A673 (cell line): Measurements from ENCODE around the gene TBXAS1. TPM values are rescaled to one million over a fixed set of nuclear protein-coding genes. Genes with fewer than 3 reads are reported as not detected.

Source experiments
- BruUV-seq: library from RNA; stranded (reverse); fragments of 400-500 nt; replicated peaks from 2 replicates; lab custom pipeline; 2021; lab: Mats Ljungman, UMichigan
- CTCF ChIA-PET: fragments of 300-600 bp; sonication (Branson Sonifier 250); formaldehyde crosslinking; loops from one replicate; lab custom pipeline; 2022; ENCODE audit warnings: antibody characterized with exemption; lab: Charles Lee
- POLR2A ChIA-PET: fragments of 300-600 bp; sonication (Branson Sonifier 250); formaldehyde crosslinking; loops from one replicate; lab custom pipeline; 2022; ENCODE audit warnings: antibody characterized with exemption; ENCODE audit not compliant: low non-redundant PET; lab: Charles Lee
- DNase-seq: peaks from one replicate; pipeline ENCODE4 v3.0.0-alpha.2; 2015; ENCODE audit warnings: low spot score
- H3K27ac ChIP-seq: fragments of 200-600 bp; sonication (generic); 2 replicates; pipeline ENCODE4 v1.5.1; 2016; ENCODE audit warnings: mixed run types, low read depth, mild to moderate bottlenecking, mixed read lengths, antibody characterized with exemption, low read length; ENCODE audit not compliant: poor library complexity, severe bottlenecking
- H3K27me3 ChIP-seq: fragments of 200-600 bp; sonication (generic); replicated peaks from 2 replicates; pipeline ENCODE4 v1.6.1; 2017; ENCODE audit warnings: mixed run types, low read depth, mild to moderate bottlenecking, mixed read lengths, antibody characterized with exemption, low read length; ENCODE audit not compliant: insufficient read depth, poor library complexity
- H3K36me3 ChIP-seq: fragments of 200-600 bp; sonication (generic); 2 replicates; pipeline ENCODE4 v1.6.1; 2016; ENCODE audit warnings: mixed run types, mild to moderate bottlenecking, mixed read lengths, antibody characterized with exemption, low read length; ENCODE audit not compliant: insufficient read depth, poor library complexity, severe bottlenecking
- H3K4me1 ChIP-seq: fragments of 200-600 bp; sonication (generic); 2 replicates; pipeline ENCODE4 v1.6.1; 2017; ENCODE audit warnings: mixed run types, mild to moderate bottlenecking, mixed read lengths, antibody characterized with exemption, low read length; ENCODE audit not compliant: insufficient read depth, poor library complexity, severe bottlenecking
- H3K4me3 ChIP-seq: fragments of 200-600 bp; sonication (generic); 2 replicates; pipeline ENCODE4 v1.5.1; 2016; ENCODE audit warnings: low read depth, mixed run types, mild to moderate bottlenecking, mixed read lengths, low read length; ENCODE audit not compliant: poor library complexity, severe bottlenecking
- H3K9me3 ChIP-seq: fragments of 200-600 bp; sonication (generic); 2 replicates; pipeline ENCODE4 v1.6.1; 2016; ENCODE audit warnings: mixed run types, low read depth, mild to moderate bottlenecking, mixed read lengths, antibody characterized with exemption, low read length; ENCODE audit not compliant: poor library complexity, severe bottlenecking
- EZH2 ChIP-seq: fragments of 200-600 bp; sonication (generic); IDR thresholded peaks from 2 replicates; pipeline ENCODE4 v1.6.1; 2017; ENCODE audit warnings: borderline replicate concordance, low read depth, mild to moderate bottlenecking, mixed read lengths, antibody characterized with exemption, low read length; ENCODE audit not compliant: poor library complexity, severe bottlenecking
- intact Hi-C: fragments of 100-400 bp; cut with micrococcal nuclease; formaldehyde crosslinking; loops from one replicate; pipeline ENCODE4 v1.10.0; 2022; ENCODE audit not compliant: unreplicated experiment
- total RNA-seq: library from RNA; stranded (reverse); gene quantifications from 2 replicates; pipeline ENCODE4 v1.2.3, GENCODE V29; 2021
- TF ChIP-seq, protein P1 (sequence below): fragments of 300-800, 200-600 bp; sonication (generic); conservative IDR thresholded peaks from 2 replicates; pipeline ENCODE4 v1.5.1; 2017; ENCODE audit warnings: low read depth, mild to moderate bottlenecking, antibody characterized with exemption, low read length, moderate library complexity, mixed read lengths

Gene TBXAS1
- total RNA-seq, 1 experiment from 2014 or later = 2.5 TPM

DNA sequence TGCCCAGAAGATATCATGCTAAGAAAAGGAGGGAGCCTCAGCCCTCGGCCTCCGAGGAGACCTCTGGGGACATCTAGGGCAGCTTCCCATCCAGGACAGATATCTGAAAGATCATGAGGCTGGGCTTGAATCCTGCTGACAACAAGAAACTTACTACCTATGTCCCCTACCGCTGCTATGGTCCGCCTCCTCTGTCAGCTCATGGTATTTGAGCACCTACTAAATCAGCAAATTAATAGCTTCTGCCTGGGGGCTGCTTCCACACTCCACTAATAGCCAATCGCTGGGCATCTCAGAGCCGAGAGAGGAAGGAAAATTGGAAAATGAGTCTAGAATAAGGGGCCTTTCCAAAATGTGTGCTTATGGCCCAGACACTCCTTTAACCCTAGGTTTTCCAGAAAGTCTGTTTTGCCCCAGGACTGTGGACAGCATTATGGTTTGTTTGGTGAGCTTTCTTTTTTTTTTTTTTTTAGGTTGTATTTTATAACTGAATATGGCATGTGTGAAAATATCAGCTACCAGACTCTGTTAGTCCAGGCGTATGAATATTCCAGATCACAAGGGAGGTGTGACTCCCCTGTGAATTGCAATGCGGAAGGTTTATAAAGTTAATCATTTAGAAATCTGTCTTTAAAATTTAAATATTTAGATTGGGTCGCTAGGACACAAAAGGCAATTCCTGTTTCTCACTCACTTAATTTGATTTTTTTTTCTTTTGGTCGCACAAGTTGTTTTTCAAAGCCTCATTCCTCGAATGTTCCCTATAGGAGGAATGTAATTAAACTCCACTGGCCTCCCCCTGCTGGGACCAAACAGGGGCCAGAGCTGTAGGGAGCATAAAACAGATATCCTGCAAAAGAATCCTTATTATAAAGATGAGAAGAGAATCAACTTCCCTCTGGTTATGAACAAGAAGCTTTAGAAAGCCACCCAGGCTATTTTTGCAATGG lies 144.3 kb downstream of the TBXAS1 start:
- Histone ChIP-seq H3K36me3 (no peaks in the 10 kb centered on the region), H3K4me1 (no peaks in the 10 kb centered on the region), H3K4me3 (no peak overlapping the region), H3K9me3 (no peaks in the 10 kb centered on the region), H3K27me3 (peaks cover 8% of the 10 kb centered on the region), H3K27ac (no peak overlapping the region)
- no peak for TF ChIP-seq EZH2
- TF ChIP-seq, protein P1, sequence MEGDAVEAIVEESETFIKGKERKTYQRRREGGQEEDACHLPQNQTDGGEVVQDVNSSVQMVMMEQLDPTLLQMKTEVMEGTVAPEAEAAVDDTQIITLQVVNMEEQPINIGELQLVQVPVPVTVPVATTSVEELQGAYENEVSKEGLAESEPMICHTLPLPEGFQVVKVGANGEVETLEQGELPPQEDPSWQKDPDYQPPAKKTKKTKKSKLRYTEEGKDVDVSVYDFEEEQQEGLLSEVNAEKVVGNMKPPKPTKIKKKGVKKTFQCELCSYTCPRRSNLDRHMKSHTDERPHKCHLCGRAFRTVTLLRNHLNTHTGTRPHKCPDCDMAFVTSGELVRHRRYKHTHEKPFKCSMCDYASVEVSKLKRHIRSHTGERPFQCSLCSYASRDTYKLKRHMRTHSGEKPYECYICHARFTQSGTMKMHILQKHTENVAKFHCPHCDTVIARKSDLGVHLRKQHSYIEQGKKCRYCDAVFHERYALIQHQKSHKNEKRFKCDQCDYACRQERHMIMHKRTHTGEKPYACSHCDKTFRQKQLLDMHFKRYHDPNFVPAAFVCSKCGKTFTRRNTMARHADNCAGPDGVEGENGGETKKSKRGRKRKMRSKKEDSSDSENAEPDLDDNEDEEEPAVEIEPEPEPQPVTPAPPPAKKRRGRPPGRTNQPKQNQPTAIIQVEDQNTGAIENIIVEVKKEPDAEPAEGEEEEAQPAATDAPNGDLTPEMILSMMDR = no peak
- BruUV-seq = no TSS peak
- intact Hi-C loops = no loop called here
- ChIA-PET CTCF (interaction anchor here (0.5 kb wide), 1 partner anchor 326 kb away, joined by 4 read pairs; no protein-coding TSS in a partner anchor), POLR2A (no interaction called here)
- no peak for DNase-seq

DNA sequence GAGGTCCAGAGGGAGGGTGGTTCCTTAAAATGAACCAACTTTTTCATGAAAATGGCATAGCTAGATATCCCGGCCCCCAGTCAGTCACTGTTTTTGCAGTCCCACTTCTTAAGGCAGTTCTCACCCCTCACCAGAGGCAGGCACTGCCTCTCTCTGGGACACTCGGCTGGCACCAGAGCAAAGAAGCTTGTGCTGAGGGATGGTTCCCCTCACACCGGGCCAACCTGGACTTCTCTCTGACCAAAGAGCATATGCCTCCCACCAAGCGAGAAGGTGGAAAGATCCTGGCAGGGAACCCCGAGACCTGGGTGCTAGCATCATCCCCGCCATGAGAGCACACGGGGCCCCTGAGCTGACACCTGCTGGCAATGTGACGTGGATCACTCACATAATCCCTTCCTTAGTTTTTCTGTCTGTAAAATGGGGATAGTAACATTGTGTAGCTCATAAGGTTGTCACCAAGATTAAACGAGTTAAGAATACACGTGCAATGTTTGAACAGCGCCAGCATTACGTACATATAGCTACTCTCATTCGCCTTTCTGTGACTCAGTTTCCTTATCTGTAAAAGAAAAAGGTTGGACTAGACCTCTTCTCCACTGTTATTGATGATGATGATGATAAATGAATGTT lies 145.2 kb downstream of the TBXAS1 start:
- no peak for DNase-seq
- Histone ChIP-seq H3K27ac (no peak overlapping the region), H3K36me3 (no peaks in the 10 kb centered on the region), H3K4me3 (no peak overlapping the region), H3K27me3 (peaks cover 5% of the 10 kb centered on the region), H3K4me1 (no peaks in the 10 kb centered on the region), H3K9me3 (no peaks in the 10 kb centered on the region)
- CTCF ChIA-PET = no interaction called here
- intact Hi-C loops = no loop called here
- TF ChIP-seq EZH2 = no peak
- TF ChIP-seq, protein P1 = no peak
- no TSS peak for BruUV-seq
- POLR2A ChIA-PET = no interaction called here

DNA sequence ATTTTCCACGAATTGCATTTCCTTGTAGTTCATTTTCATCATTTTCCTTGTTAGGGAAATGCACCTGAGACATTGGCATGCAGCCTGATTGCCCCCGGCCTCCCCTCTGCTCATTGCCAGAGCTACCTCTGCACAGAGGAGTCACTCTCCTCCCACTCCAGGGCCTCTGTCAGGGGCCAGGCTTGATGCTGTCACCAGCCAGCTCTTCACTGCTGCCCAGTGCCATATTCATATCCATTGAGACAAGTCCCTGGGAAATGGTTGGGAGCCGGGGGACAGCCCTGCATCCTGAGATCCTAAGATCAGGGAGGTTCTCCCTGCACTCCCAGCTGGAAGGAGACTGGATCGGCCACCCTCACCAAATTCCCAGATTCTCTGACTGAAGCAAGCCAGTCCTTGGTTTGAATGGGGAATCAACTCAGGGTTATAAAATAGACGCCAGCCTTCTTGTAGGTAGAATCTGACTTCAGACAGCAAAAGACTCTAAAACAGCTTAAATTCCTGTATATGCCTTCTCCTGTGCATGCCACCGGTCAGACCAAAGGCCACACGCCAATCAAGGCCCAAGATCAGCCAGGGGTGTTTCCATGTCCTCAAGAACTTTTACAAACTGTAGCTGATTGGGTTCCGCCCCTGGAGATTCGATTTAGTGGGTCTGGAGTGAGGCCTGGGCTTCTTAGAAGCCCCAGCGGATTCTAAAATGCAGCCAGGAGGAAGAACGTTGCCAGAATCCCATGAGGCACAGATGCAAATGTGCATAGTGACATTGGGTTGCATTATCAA lies 147.2 kb downstream of the TBXAS1 start:
- no peak overlapping the region for H3K27ac ChIP-seq
- POLR2A ChIA-PET = no interaction called here
- H3K4me3 ChIP-seq = no peak overlapping the region
- CTCF ChIA-PET = no interaction called here
- TF ChIP-seq EZH2 = no peak
- TF ChIP-seq, protein P1 = no peak
- no peaks in the 10 kb centered on the region for H3K36me3 ChIP-seq
- no peaks in the 10 kb centered on the region for H3K4me1 ChIP-seq
- H3K27me3 ChIP-seq = no peaks in the 10 kb centered on the region
- intact Hi-C loops = no loop called here
- no TSS peak for BruUV-seq
- H3K9me3 ChIP-seq = no peaks in the 10 kb centered on the region
- no peak for DNase-seq
